Muscle layer of duodenum (tissue), 2 donors: ENCODE measurements around the gene DUSP2.
A peak's percentile ranks its signal among the peaks of the same experiment; 100 is the strongest.

Experiments
- H3K27ac ChIP-seq: one replicate; pipeline ENCODE4 v1.7.0; 2013; ENCODE audit warnings: mild to moderate bottlenecking, low read length
- H3K27me3 ChIP-seq: one replicate; pipeline ENCODE4 v1.7.0; 2013; ENCODE audit warnings: low read depth, mild to moderate bottlenecking, control low read depth, low read length
- H3K36me3 ChIP-seq, 2 donors: one replicate each; pipeline ENCODE4 v1.7.0; 2013; ENCODE audit warnings: low read length in 2 of 2, control low read depth in 1 of 2, mild to moderate bottlenecking in 1 of 2; ENCODE audit not compliant: insufficient read depth in 2 of 2, control insufficient read depth in 1 of 2
- H3K4me1 ChIP-seq, 2 donors: one replicate each; pipeline ENCODE4 v1.7.0; 2013; ENCODE audit warnings: low read length in 2 of 2, mild to moderate bottlenecking in 2 of 2, control low read depth in 1 of 2, moderate library complexity in 1 of 2; ENCODE audit not compliant: insufficient read depth in 2 of 2, control insufficient read depth in 1 of 2
- H3K4me3 ChIP-seq, 2 donors: one replicate each; pipeline ENCODE4 v1.7.0; 2013; ENCODE audit warnings: low read length in 2 of 2, low read depth in 1 of 2, mild to moderate bottlenecking in 1 of 2
- H3K9me3 ChIP-seq, 2 donors: one replicate each; pipeline ENCODE4 v1.7.0; 2013; ENCODE audit warnings: low read length in 2 of 2, control low read depth in 1 of 2, mild to moderate bottlenecking in 1 of 2; ENCODE audit not compliant: control insufficient read depth in 1 of 2
- donor health status: healthy.

The DUSP2 gene

DNA sequence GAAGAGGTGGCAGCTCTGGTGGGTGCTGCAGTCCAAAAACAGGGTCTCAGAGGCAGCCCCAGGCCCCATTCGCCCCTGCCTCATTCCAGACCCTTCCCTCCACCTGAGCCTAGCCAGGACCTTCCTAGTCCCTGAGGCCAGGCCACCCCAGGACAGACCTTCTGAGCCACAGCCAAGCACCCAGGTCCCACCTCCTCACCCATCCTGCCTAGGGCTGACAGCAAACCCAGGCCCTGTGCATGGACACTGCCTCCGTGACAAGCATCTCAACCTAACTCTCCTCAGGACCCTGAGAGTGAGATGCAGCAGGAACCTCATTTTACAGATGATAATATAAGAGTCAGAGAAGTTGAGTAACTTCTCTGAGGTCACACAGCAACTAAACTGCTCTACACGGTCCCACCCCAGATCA is 44.3 kb downstream of the DUSP2 start:
- Histone ChIP-seq H3K4me3 (no peak overlapping the region), H3K27ac (no peak overlapping the region), H3K36me3 (no peaks in the 10 kb centered on the region), H3K27me3 (no peaks in the 10 kb centered on the region), H3K9me3 (peaks cover 7 to 9% of the 10 kb centered on the region in 2 donors), H3K4me1 (peaks cover 4 to 37% of the 10 kb centered on the region in 2 donors)

DNA sequence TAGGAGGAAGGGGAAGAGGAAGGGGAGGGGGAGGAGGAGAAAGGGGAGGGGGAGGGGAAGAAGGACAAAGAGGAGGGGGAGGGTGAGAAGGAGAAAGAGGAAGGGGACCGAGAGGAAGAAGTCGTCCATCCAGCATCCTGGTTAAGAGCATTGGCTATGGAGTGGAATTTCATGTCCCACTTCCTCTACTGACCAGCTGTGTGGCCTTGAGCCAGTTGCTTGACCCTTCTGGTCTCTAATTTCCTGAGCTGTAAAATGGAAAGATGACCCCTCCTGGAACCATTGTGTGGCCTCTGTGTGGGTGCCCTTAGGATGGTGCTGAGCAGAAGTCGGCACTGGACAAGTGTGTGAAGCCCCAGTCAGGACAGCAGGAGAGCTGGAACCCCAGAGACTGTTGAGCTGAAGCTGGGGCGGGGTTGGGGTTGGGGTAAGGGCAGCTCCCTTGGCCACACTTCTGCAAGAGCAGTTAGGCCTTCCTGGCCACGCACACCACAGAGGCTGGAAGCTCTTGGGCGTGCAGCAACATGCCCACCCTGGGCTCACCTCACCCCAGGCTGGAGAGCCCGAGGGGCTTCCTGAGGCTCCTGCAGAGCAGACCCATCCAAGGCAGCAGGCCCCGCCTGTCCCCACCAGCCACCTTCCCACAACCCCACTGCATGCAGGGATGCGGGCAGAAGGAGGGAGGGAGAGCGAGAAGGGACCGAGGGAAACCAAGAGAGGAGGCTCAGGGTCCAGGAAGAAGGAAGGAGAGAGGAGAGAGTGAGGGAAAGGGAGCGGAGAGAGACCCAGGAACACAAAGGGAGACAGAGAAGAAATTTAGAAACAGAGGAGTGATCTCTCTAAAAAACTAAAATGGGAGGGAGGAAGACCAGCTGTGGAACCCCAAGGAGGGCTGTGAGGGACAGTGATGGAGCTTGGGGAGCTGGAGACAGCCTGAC is 45.1 kb downstream of the DUSP2 start:
- H3K27me3 ChIP-seq: no peaks in the 10 kb centered on the region
- no peak overlapping the region for H3K27ac ChIP-seq
- H3K4me1 ChIP-seq: peaks cover 4 to 37% of the 10 kb centered on the region in 2 donors
- H3K4me3 ChIP-seq: no peak overlapping the region
- peaks cover 0 to 2% of the 10 kb centered on the region in 2 donors for H3K9me3 ChIP-seq
- H3K36me3 ChIP-seq: no peaks in the 10 kb centered on the region

GRCh38 chr2:96098900-96099590 is 46.2 kb downstream of the DUSP2 start:
- H3K9me3 ChIP-seq: no peaks in the 10 kb centered on the region
- no peaks in the 10 kb centered on the region for H3K27me3 ChIP-seq
- H3K4me3 ChIP-seq: no peak overlapping the region
- H3K27ac ChIP-seq: peak overlapping the region; percentile 23
- no peaks in the 10 kb centered on the region for H3K36me3 ChIP-seq
- H3K4me1 ChIP-seq: peaks cover 4 to 37% of the 10 kb centered on the region in 2 donors

- Histone ChIP-seq H3K27ac (peak overlapping the region; percentile 23), H3K27me3 (no peaks in the 10 kb centered on the region), H3K9me3 (no peaks in the 10 kb centered on the region), H3K4me1 (peaks cover 4 to 37% of the 10 kb centered on the region in 2 donors), H3K4me3 (no peak overlapping the region), H3K36me3 (no peaks in the 10 kb centered on the region)
These were observed 47.1 kb downstream of the DUSP2 start for GRCh38 chr2:96097951-96098823.

DNA sequence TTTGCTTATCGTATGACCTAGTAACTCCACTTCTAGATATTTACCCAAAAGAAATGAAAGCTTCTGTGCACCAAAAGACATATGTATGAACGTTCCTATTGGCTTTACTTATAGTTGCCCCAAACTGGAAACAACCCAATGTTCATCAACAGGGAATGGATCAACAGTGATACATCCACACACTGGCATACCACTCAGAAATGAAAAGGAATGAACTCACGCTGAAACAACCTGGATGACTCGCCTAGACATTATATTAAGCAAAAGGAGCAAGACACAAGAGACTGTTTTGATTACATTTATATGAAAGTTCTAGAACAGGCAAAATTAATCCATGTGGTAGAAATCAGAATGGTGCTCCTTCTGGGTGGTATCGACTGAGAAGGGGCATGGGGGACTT is 47.8 kb downstream of the DUSP2 start:
- Histone ChIP-seq H3K27me3 (no peaks in the 10 kb centered on the region), H3K4me1 (peaks cover 4 to 31% of the 10 kb centered on the region in 2 donors), H3K27ac (no peak overlapping the region), H3K4me3 (no peak overlapping the region), H3K36me3 (no peaks in the 10 kb centered on the region), H3K9me3 (no peaks in the 10 kb centered on the region)

DNA sequence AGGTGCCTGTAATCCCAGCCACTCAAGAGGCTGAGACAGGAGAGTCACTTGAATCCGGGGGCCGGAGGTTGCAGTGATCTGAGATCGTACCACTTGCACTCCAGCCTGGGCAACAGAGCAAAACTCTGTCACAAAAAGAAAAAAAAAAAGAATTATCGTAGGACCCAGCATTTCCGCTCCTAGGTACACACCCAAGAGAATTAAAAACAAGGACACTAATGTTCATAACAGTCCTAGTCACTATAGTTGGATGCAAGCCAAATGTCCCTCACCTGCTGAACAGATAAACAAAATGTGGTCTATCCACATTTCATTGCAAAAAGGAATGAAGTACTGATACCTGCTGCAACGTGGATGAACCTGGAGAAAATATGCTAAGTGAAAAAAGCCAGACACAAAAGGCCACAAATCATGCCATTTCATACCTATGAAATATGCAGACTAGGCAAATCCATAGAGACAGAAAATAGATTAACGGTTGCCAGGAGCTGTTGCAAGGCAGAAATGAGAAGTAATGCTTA is 50.1 kb downstream of the DUSP2 start:
- Histone ChIP-seq H3K36me3 (no peaks in the 10 kb centered on the region), H3K27ac (no peak overlapping the region), H3K4me1 (peaks cover 4 to 22% of the 10 kb centered on the region in 2 donors), H3K9me3 (no peaks in the 10 kb centered on the region), H3K4me3 (no peak overlapping the region), H3K27me3 (no peaks in the 10 kb centered on the region)

GRCh38 chr2:96093528-96093927 is 51.7 kb downstream of the DUSP2 start:
- Histone ChIP-seq H3K27ac (no peak overlapping the region), H3K4me3 (no peak overlapping the region), H3K27me3 (no peaks in the 10 kb centered on the region), H3K36me3 (no peaks in the 10 kb centered on the region), H3K4me1 (peaks cover 0 to 14% of the 10 kb centered on the region in 2 donors), H3K9me3 (no peaks in the 10 kb centered on the region)
